ENCODE results near the gene CARM1. TPM values are rescaled to one million over a fixed set of nuclear protein-coding genes. Genes with fewer than 3 reads are reported as not detected.
"Not testable (repeated sequence)": the region's sequence is repeated elsewhere in the genome, so short reads cannot be mapped to it uniquely, and the experiment has no call there.

CARM1 gene
- total RNA-seq, 2 donors from 2014 or later: 14.5 to 54.4 TPM

GRCh38 chr19:10832939-10833296 lies 38.4 kb upstream of the CARM1 start:
- H3K36me3 ChIP-seq: peaks cover 0 to 7% of the 10 kb centered on the region in 2 donors
- H3K27ac ChIP-seq: no peak overlapping the region
- H3K9me3 ChIP-seq: no peaks in the 10 kb centered on the region
- H3K27me3 ChIP-seq (replicated peaks; ENCODE audit: insufficient read depth): no peaks in the 10 kb centered on the region
- no peaks in the 10 kb centered on the region for H3K4me1 ChIP-seq (replicated peaks)
- intact Hi-C loops (cut with DNase I): no loop called here
- no peak for DNase-seq (ENCODE audit: low spot score)
- no peak overlapping the region for H3K4me3 ChIP-seq
- 75% methylated on average over 20 of the region's 20 CpGs for WGBS
- no peak for TF ChIP-seq CTCF (IDR thresholded peaks at IDR 0.05)
- TF ChIP-seq POLR2AphosphoS5 (IDR thresholded peaks at IDR 0.05): no peak
- no peak for TF ChIP-seq POLR2A (IDR thresholded peaks at IDR 0.05)

- intact Hi-C loops (cut with DNase I): no loop called here
- H3K4me1 ChIP-seq (replicated peaks): no peaks in the 10 kb centered on the region
- H3K27ac ChIP-seq: peak overlapping the region; percentile 98
- H3K9me3 ChIP-seq: no peaks in the 10 kb centered on the region
- 47% methylated on average over 32 of the region's 32 CpGs for WGBS
- peak overlapping the region; percentile 35 to 74 for H3K4me3 ChIP-seq
- peaks cover 0 to under 1% of the 10 kb centered on the region in 2 donors for H3K36me3 ChIP-seq
- no peak for TF ChIP-seq POLR2A (IDR thresholded peaks at IDR 0.05)
- TF ChIP-seq POLR2AphosphoS5 (IDR thresholded peaks at IDR 0.05): peak; percentile 65
- TF ChIP-seq CTCF (IDR thresholded peaks at IDR 0.05): no peak
- DNase-seq (ENCODE audit: low spot score): peak; percentile 100
- no peaks in the 10 kb centered on the region for H3K27me3 ChIP-seq (replicated peaks; ENCODE audit: insufficient read depth)
Observed at GRCh38 chr19:10835089-10835753, 36.1 kb upstream of the CARM1 start.

- Histone ChIP-seq H3K4me1 (replicated peaks) (no peaks in the 10 kb centered on the region), H3K36me3 (no peaks in the 10 kb centered on the region), H3K27me3 (replicated peaks; ENCODE audit: insufficient read depth) (no peaks in the 10 kb centered on the region), H3K4me3 (peak within 1 kb of the TSS; percentile 69 to 74), H3K9me3 (no peaks in the 10 kb centered on the region), H3K27ac (peak within 1 kb of the TSS; percentile 98)
- peak in 3 of 4 experiments; percentile 35 to 76 (median 69) for TF ChIP-seq CTCF (IDR thresholded peaks at IDR 0.05)
- peak; percentile 56 for TF ChIP-seq POLR2A (IDR thresholded peaks at IDR 0.05)
- TF ChIP-seq POLR2AphosphoS5 (IDR thresholded peaks at IDR 0.05): peak; percentile 41
- DNase-seq (ENCODE audit: low spot score): peak; percentile 88
- intact Hi-C loops (cut with DNase I): loop anchor here (2.0 kb wide), 1 partner anchor 35 kb away; the partner anchor contains the start of gene CARM1
- under 1% methylated on average over 50 of the region's 50 CpGs for WGBS
Observed at GRCh38 chr19:10835754-10836478, 35.4 kb upstream of the CARM1 start, which contains the start of gene TMED1. TSS of gene TMED1 (minus strand) at chr19:10836212. CDS start at chr19:10836191, 21 bp downstream.

GRCh38 chr19:10836479-10837330 lies 34.6 kb upstream of the CARM1 start:
- H3K4me1 ChIP-seq (replicated peaks): no peaks in the 10 kb centered on the region
- H3K36me3 ChIP-seq: no peaks in the 10 kb centered on the region
- intact Hi-C loops (cut with DNase I): loop anchor here (2.0 kb wide), 1 partner anchor 34 kb away; the partner anchor contains the start of gene CARM1
- peak overlapping the region; percentile 98 for H3K27ac ChIP-seq
- no peak for DNase-seq (ENCODE audit: low spot score)
- H3K4me3 ChIP-seq: peak overlapping the region; percentile 69 to 74
- no peaks in the 10 kb centered on the region for H3K27me3 ChIP-seq (replicated peaks; ENCODE audit: insufficient read depth)
- H3K9me3 ChIP-seq: no peaks in the 10 kb centered on the region
- TF ChIP-seq POLR2A (IDR thresholded peaks at IDR 0.05) (no peak), POLR2AphosphoS5 (IDR thresholded peaks at IDR 0.05) (peak; percentile 76)
- 33% methylated on average over 38 of the region's 38 CpGs for WGBS

- not testable (repeated sequence) for H3K4me3 ChIP-seq; H3K27ac ChIP-seq; DNase-seq (ENCODE audit: low spot score); H3K9me3 ChIP-seq; H3K27me3 ChIP-seq (replicated peaks; ENCODE audit: insufficient read depth); H3K36me3 ChIP-seq; H3K4me1 ChIP-seq (replicated peaks)
- 96% methylated on average over 7 of the region's 7 CpGs for WGBS
- intact Hi-C loops (cut with DNase I): loop anchor here (2.0 kb wide), 1 partner anchor 33 kb away; the partner anchor contains the start of gene CARM1
Observed at GRCh38 chr19:10837649-10838048, 33.7 kb upstream of the CARM1 start.

Data from prostate gland (tissue), 2 donors.